ENCODE measurements around the gene CYP4F8. TPM values are rescaled to one million over a fixed set of nuclear protein-coding genes. Genes with fewer than 3 reads are reported as not detected.
A peak's percentile ranks its signal among the peaks of the same experiment; 100 is the strongest.
"Not testable (repeated sequence)": the region's sequence is repeated elsewhere in the genome, so short reads cannot be mapped to it uniquely, and the experiment has no call there.

The CYP4F8 gene
- total RNA-seq, 1 donor from 2014 or later: not detected

DNA sequence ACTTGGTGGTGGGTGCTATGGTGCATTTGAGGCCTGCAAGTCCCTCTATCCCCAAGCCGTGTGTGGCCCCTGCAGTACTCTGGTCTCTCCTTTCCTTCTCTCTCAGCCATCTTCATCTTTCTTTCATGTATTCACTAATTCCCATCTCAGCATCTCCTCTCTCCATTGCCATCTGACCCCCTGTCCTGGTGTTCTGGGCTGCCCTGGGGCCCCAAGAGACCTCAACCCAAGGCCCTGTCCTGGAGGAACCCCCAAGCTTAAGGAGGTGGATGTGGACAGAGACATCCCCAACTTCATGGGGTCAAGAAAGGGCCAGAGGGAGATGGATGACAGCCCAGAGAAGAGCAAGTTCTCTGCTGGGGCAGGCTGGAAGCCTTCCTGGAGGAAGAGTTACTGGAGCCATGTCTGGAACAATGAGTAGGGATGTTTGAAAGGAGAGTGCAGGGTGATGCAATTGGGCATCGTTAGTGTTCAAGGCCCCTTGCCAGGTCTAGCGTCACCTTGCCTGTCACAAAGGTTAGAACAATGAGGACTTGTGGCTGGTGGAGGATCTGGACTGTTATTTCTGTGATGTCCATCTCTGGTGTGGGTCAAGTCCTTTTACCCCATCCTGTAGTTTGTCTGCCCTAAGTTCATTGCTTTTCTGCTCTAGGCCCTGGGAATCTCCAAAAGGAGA, 29.2 kb downstream of the CYP4F8 start:
- no peak for DNase-seq

GRCh38 chr19:15644816-15645215, 29.8 kb downstream of the CYP4F8 start:
- DNase-seq: no peak

DNA sequence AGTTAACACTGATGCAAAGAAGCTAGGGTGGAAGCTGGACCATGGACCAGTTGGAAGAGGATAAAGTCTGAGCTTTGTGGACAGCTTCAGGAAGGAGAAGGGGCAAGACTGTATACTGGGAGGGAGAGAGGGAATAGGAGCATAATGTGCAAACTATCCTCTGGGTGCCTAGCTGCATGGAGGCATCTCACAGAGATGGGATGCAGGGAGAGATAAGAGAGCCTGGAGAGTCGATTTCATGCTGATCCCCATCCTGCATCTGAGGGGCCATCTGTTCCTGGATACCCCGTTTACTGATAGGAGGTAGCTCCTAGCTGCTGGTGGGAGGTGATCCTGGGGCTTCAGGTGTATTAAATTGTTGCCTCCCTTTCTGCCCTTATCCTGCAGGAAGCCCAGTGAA, 34.5 kb downstream of the CYP4F8 start:
- DNase-seq: no peak

DNA sequence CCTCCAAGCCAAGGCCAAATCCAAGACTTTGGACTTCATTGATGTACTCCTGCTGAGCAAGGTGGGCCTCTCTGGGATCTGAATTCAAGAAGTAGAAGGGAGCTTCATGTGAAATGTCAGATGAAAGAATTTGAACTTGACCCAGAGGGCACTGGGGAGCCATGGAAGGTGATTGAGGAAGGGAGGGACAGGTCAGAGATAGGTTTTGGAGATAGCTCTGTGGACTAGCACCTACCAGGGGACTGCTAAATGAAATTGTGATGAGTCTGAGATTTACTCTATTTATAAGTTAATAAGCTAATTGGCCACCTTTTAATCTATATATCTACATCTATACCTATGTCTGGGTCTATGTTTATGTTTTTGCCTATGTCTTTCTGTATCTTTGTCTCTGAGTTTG, 35.1 kb downstream of the CYP4F8 start:
- not testable (repeated sequence) for DNase-seq

DNA sequence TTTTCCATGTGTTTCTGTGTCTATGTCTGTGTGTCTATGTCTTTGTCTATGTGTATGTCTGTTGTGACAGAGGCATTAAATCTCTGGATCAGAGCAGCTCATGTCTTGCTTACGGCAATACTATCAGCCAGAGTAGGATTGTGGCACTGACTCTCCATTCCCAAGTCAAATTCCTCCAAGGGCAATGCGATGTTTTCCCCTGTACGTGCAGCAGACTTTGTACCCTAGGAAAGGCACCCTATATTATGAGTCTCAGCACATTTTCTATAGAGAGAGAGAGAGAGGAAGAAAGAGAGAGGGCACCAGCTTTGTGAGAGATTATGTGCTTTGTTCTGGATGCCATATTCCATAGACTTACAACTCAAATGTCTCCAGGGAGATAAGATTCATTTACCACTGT, 36.8 kb downstream of the CYP4F8 start:
- DNase-seq: no peak

DNA sequence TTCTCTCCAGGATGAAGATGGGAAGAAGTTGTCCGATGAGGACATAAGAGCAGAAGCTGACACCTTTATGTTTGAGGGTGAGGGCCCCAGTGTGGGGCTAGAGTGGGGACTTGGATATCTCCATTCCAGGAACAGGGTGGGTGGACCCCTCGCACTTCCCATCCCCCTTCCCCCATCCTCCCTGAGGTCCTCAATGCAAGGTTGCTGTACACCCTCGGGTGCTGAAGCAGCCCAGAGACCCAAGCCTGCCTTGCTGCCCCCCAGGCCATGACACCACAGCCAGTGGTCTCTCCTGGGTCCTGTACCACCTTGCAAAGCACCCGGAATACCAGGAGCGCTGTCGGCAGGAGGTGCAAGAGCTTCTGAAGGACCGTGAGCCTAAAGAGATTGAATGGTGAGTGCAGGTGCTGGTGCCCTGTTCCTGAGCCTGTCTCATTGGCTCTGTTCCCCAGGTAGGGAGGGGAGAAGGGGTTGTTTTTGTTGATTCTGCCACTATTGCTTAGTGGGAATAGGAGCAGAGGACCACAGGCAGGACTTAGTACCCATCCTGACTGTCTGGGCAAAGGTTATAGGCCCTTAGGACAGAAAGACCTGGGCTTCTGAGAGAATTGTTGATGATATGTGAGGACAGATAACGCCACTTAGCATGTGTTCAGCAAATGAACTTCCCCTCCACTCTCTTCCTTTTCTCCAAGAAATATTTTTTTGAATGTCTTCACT, 37.7 kb downstream of the CYP4F8 start:
- DNase-seq: no peak

GRCh38 chr19:15656467-15656866, 41.4 kb downstream of the CYP4F8 start:
- no peak for DNase-seq

DNA sequence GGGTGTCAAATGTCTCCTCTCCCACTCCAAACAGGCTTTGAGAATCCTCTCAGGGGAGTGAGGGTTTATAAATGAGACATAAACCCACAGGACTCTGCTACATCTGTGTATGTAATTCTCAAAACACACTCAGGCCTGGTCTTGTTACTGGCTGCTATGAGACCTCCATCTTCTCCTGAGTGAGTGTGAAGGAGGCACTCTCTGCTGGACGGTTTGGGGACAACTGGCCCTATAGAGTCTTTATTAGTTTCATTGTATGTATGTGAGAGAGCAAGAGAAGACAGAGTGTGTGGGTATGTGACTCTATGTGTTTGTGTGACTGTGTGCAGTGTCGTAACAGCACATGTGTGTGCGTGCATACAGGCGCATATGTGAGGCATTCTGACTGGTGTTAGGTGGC, 48.2 kb downstream of the CYP4F8 start:
- DNase-seq: no peak

GRCh38 chr19:15666186-15666585, 51.2 kb downstream of the CYP4F8 start:
- DNase-seq: no peak

- no peak for DNase-seq
These were observed 51.9 kb downstream of the CYP4F8 start for GRCh38 chr19:15666883-15667282.

- DNase-seq: no peak
These were observed 54.4 kb downstream of the CYP4F8 start for GRCh38 chr19:15669440-15669839.

- no peak for DNase-seq
These were observed 54.9 kb downstream of the CYP4F8 start for GRCh38 chr19:15669891-15670290.

GRCh38 chr19:15671237-15671821, 56.3 kb downstream of the CYP4F8 start:
- DNase-seq: no peak

- no peak for DNase-seq
These were observed 57.0 kb downstream of the CYP4F8 start for GRCh38 chr19:15671891-15672579.

- DNase-seq: peak; percentile 67
These were observed 57.7 kb downstream of the CYP4F8 start, which contains the start of gene CYP4F12 for GRCh38 chr19:15672580-15673175. Gene CYP4F12, plus strand, starts transcription at chr19:15673087. Its CDS starts 443 bp downstream, at chr19:15673530.

DNA sequence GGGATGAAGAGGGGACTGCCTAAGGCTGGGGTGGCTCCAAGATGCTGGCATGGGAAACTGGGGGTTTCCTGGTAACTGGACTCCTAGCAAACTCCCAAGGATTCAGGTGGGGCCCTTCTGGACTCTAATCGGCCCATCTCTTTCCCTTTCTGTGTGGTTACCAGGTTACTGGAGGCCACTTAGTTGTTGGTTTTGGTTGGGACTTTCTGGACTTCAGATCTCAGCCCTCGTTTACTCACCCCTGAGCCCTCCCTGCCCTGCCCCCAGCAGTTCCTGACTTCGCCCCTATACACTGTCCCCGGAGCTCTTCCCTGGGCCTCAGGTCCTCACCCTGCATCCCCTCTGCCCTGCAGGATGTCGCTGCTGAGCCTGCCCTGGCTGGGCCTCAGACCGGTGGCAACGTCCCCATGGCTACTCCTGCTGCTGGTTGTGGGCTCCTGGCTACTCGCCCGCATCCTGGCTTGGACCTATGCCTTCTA, 58.2 kb downstream of the CYP4F8 start:
- DNase-seq: no peak

DNA sequence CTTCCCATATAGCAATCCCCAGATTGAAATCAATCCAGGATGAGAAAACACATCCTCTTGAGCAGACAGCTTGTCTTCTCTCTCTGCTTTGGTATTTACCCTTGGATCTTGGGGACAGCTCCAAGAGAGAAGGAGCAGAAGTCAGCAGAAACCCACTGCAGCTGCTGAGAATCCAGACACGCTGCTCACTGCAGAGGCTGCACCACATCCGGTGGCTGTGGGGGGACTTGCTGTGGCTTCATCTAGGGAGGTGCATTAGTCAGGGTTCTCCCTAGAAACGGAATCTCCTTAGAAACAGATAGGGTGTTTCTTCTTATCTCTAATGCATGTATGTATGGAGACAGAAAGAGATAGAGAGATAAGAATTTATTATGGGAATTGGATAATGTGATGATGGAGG, 60.5 kb downstream of the CYP4F8 start:
- DNase-seq: no peak

DNA sequence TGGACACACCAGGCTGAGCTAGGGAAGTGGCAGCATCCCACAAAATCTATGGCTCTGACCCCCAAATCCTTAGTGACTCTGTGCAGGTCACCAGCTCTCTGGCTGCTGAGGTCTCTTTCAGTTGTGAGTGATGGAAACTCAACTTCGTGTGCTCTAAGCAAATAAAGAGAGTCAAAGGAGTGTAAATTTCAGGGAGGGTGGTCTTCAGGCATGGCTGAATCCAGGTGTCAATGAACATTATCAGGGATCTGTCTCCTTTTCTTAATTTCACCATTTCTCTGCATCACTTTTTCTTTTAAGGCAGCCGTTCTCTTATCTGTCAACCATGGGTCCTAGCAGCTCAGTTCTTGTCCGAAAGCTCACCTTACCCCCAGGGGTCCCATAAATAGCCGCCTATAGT, 64.1 kb downstream of the CYP4F8 start:
- DNase-seq: no peak

- not testable (repeated sequence) for DNase-seq
These were observed 64.8 kb downstream of the CYP4F8 start for GRCh38 chr19:15679865-15680264.
